ENCODE measurements around the gene METTL4.

- TF ChIP-seq POLR2A (IDR thresholded peaks at IDR 0.05; ENCODE audit: low read length), result no peak
- no peak for TF ChIP-seq GATA1 (IDR thresholded peaks at IDR 0.05; ENCODE audit: low read depth, low read length)
These were observed 23.7 kb downstream of the METTL4 start for GRCh38 chr18:2547477-2548087.
